ENCODE results near the gene USP34.

USP34 gene

GRCh38 chr2:61416871-61417645 is 53.8 kb downstream of the USP34 start:
- no peak overlapping the region for H3K9ac ChIP-seq (ENCODE audit: low read length)
- peaks cover 6% of the 10 kb centered on the region; the same call in 1 of the 2 replicates for H3K4me1 ChIP-seq (ENCODE audit: low read length)
- no peak overlapping the region for H2AFZ ChIP-seq (ENCODE audit: low read length)
- peaks cover 49% of the 10 kb centered on the region for H3K79me2 ChIP-seq (ENCODE audit: low read length)
- no peaks in the 10 kb centered on the region for H3K27me3 ChIP-seq (replicated peaks; ENCODE audit: insufficient read depth, low read length)
- TF ChIP-seq EZH2 (optimal IDR thresholded peaks at IDR 0.05; ENCODE audit: low read depth, low read length): no peak
- TF ChIP-seq EZH2phosphoT487 (IDR thresholded peaks at IDR 0.05; ENCODE audit: low read length): no peak
- no peak for TF ChIP-seq CTCF (IDR thresholded peaks at IDR 0.05; ENCODE audit: low read length)
- no peak overlapping the region for H3K4me2 ChIP-seq (ENCODE audit: low read depth, low read length)
- no peak overlapping the region for H3K27ac ChIP-seq (ENCODE audit: low read length)
- H3F3A ChIP-seq (ENCODE audit: insufficient read depth, low read length): peaks cover 9% of the 10 kb centered on the region
- H3K36me3 ChIP-seq (replicated peaks; ENCODE audit: insufficient read depth, low read length): no peaks in the 10 kb centered on the region
- DNase-seq: no peak
- H4K20me1 ChIP-seq (ENCODE audit: insufficient read depth, low read length): peaks cover 13% of the 10 kb centered on the region; the same call in 1 of the 2 replicates
- no peak overlapping the region for H3K4me3 ChIP-seq (ENCODE audit: low read length)
- no peaks in the 10 kb centered on the region for H3K9me3 ChIP-seq (replicated peaks; ENCODE audit: insufficient read depth, low read length)
- H3K9me2 ChIP-seq (replicated peaks; ENCODE audit: insufficient read depth, low read length): no peaks in the 10 kb centered on the region

- H3K4me2 ChIP-seq (ENCODE audit: low read depth, low read length): no peak overlapping the region
- H3K27ac ChIP-seq (ENCODE audit: low read length): no peak overlapping the region
- peaks cover 46% of the 10 kb centered on the region for H3K79me2 ChIP-seq (ENCODE audit: low read length)
- peaks cover 9% of the 10 kb centered on the region for H3F3A ChIP-seq (ENCODE audit: insufficient read depth, low read length)
- H3K9me2 ChIP-seq (replicated peaks; ENCODE audit: insufficient read depth, low read length): no peaks in the 10 kb centered on the region
- DNase-seq: no peak
- no peak overlapping the region for H3K9ac ChIP-seq (ENCODE audit: low read length)
- H3K4me3 ChIP-seq (ENCODE audit: low read length): no peak overlapping the region
- H3K27me3 ChIP-seq (replicated peaks; ENCODE audit: insufficient read depth, low read length): no peaks in the 10 kb centered on the region
- H3K4me1 ChIP-seq (ENCODE audit: low read length): peaks cover 6% of the 10 kb centered on the region; the same call in 1 of the 2 replicates
- no peak overlapping the region for H2AFZ ChIP-seq (ENCODE audit: low read length)
- H3K9me3 ChIP-seq (replicated peaks; ENCODE audit: insufficient read depth, low read length): no peaks in the 10 kb centered on the region
- no peaks in the 10 kb centered on the region; the same call in 1 of the 2 replicates for H3K36me3 ChIP-seq (replicated peaks; ENCODE audit: insufficient read depth, low read length)
- H4K20me1 ChIP-seq (ENCODE audit: insufficient read depth, low read length): peaks cover 9% of the 10 kb centered on the region; the same call in 1 of the 2 replicates
- no peak for TF ChIP-seq EZH2 (optimal IDR thresholded peaks at IDR 0.05; ENCODE audit: low read depth, low read length)
- TF ChIP-seq EZH2phosphoT487 (IDR thresholded peaks at IDR 0.05; ENCODE audit: low read length): no peak
- no peak for TF ChIP-seq CTCF (IDR thresholded peaks at IDR 0.05; ENCODE audit: low read length)
Measured at GRCh38 chr2:61415265-61415664, 55.6 kb downstream of the USP34 start.

GRCh38 chr2:61414674-61415073 is 56.2 kb downstream of the USP34 start:
- H3K27me3 ChIP-seq (replicated peaks; ENCODE audit: insufficient read depth, low read length): no peaks in the 10 kb centered on the region
- peaks cover 47% of the 10 kb centered on the region for H3K79me2 ChIP-seq (ENCODE audit: low read length)
- no peak overlapping the region for H3K4me2 ChIP-seq (ENCODE audit: low read depth, low read length)
- H3K9me2 ChIP-seq (replicated peaks; ENCODE audit: insufficient read depth, low read length): no peaks in the 10 kb centered on the region
- H3K4me1 ChIP-seq (ENCODE audit: low read length): peaks cover 5% of the 10 kb centered on the region; the same call in 1 of the 2 replicates
- H2AFZ ChIP-seq (ENCODE audit: low read length): no peak overlapping the region
- H3K9me3 ChIP-seq (replicated peaks; ENCODE audit: insufficient read depth, low read length): no peaks in the 10 kb centered on the region
- peaks cover 8% of the 10 kb centered on the region for H3F3A ChIP-seq (ENCODE audit: insufficient read depth, low read length)
- no peak for TF ChIP-seq CTCF (IDR thresholded peaks at IDR 0.05; ENCODE audit: low read length)
- no peak for TF ChIP-seq EZH2 (optimal IDR thresholded peaks at IDR 0.05; ENCODE audit: low read depth, low read length)
- no peak for TF ChIP-seq EZH2phosphoT487 (IDR thresholded peaks at IDR 0.05; ENCODE audit: low read length)
- peaks cover 9% of the 10 kb centered on the region; the same call in 1 of the 2 replicates for H4K20me1 ChIP-seq (ENCODE audit: insufficient read depth, low read length)
- H3K36me3 ChIP-seq (replicated peaks; ENCODE audit: insufficient read depth, low read length): no peaks in the 10 kb centered on the region; the same call in 1 of the 2 replicates
- no peak overlapping the region for H3K27ac ChIP-seq (ENCODE audit: low read length)
- no peak overlapping the region for H3K4me3 ChIP-seq (ENCODE audit: low read length)
- no peak overlapping the region for H3K9ac ChIP-seq (ENCODE audit: low read length)
- no peak for DNase-seq

Data from MM.1S (cell line).